ENCODE measurements around the gene PTPRN. TPM values are rescaled to one million over a fixed set of nuclear protein-coding genes. Genes with fewer than 3 reads are reported as not detected.

The PTPRN gene
- total RNA-seq, 1 donor from 2014 or later: 1.3 TPM

DNA sequence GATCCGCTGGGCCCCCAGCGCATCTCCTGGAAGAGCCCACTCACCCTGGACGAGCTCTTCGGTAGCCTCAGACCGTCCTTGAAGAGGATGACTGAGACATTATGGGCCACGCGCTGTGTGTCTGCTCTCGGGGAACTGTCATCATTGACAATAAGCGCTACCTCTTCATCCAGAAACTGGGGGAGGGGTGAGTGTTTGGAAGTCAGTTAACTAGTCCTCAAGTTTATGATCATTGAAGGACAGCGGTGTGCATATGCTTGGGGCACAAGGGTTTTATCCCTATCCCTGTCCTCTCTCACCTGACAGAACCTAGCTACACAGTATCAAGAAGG, 63.3 kb downstream of the PTPRN start:
- Histone ChIP-seq H3K36me3 (ENCODE audit: control insufficient read depth, insufficient read depth, low read length) (peaks cover 13% of the 10 kb centered on the region), H3K27me3 (ENCODE audit: control insufficient read depth, insufficient read depth, low read length) (no peaks in the 10 kb centered on the region), H3K4me3 (ENCODE audit: low read depth, low read length) (peak overlapping the region; percentile 57)
- TF ChIP-seq, protein P1, sequence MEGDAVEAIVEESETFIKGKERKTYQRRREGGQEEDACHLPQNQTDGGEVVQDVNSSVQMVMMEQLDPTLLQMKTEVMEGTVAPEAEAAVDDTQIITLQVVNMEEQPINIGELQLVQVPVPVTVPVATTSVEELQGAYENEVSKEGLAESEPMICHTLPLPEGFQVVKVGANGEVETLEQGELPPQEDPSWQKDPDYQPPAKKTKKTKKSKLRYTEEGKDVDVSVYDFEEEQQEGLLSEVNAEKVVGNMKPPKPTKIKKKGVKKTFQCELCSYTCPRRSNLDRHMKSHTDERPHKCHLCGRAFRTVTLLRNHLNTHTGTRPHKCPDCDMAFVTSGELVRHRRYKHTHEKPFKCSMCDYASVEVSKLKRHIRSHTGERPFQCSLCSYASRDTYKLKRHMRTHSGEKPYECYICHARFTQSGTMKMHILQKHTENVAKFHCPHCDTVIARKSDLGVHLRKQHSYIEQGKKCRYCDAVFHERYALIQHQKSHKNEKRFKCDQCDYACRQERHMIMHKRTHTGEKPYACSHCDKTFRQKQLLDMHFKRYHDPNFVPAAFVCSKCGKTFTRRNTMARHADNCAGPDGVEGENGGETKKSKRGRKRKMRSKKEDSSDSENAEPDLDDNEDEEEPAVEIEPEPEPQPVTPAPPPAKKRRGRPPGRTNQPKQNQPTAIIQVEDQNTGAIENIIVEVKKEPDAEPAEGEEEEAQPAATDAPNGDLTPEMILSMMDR (IDR thresholded peaks at IDR 0.05; ENCODE audit: insufficient read depth, low read length, severe bottlenecking): no peak
- no peak for FAIRE-seq
- DNase-seq (ENCODE audit: low read depth): no peak

DNA sequence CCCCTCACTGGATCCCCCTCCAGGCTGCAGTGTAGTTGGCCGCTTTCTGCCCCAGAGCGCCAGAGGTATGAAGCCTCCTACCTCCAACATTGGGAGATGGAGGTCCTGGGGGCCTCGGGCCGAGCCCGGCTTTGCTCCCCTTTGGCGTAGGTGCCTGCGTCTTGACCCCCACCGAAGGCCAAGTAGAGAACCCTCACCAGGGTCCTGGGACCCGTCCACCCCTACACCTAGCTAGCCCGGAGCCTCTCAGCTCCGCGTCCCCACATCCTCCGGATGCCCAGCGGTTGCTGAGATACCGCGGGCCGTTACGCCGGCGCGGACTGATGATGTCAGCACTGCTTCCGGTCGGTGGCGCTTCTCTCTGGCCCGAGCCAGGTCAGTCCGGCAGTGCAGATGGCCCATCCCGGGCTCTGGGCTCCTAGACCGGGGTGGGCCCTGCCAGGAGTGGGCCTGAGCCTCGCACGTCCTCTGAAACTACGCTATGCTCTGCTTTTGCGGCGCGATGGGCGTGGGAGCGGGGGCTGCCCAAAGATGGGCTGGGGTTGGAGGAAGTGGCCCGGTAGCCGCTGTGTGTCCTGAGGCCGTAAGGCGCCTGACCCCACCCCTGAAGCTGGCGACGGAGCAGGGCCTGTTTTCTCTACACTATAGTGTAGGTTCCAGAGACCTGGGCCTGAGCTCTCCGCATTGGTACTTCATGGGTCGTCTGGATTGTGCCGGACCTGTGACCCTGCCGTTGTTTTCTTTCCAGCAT, 63.9 kb downstream of the PTPRN start, which contains the start of the genes GLB1L and STK16:
Gene GLB1L (minus strand): TSS at position 297 of the 751 bp plus-strand sequence. CDS start 1,871 bp downstream, outside the sequence.
Gene STK16 (plus strand): TSS at position 332 of the 751 bp plus-strand sequence. CDS start 521 bp downstream, outside the sequence.
- no peak for FAIRE-seq
- Histone ChIP-seq H3K4me3 (ENCODE audit: low read depth, low read length) (peak within 1 kb of the TSS; percentile 57), H3K27me3 (ENCODE audit: control insufficient read depth, insufficient read depth, low read length) (no peaks in the 10 kb centered on the region), H3K36me3 (ENCODE audit: control insufficient read depth, insufficient read depth, low read length) (peaks cover 10% of the 10 kb centered on the region)
- peak; percentile 70 for DNase-seq (ENCODE audit: low read depth)
- TF ChIP-seq, protein P1 (IDR thresholded peaks at IDR 0.05; ENCODE audit: insufficient read depth, low read length, severe bottlenecking): no peak

DNA sequence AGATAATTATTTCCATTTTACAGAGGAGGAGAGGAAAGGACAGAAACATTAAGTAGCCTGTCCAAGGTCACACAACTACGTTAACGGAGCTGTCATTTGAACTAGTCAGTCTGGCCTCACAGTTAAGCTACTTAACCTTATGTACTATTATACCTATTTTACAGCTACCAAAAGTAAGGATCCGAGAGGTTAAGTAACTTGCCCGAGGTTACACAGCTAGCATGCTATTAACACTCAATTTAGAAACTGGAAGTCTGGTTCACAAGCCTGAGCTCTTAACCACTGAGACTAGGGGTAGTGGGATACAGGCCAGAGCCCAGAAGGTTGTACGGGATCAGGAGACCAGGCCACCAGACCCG, 64.4 kb downstream of the PTPRN start:
- DNase-seq (ENCODE audit: low read depth) (no peak), FAIRE-seq (no peak)
- Histone ChIP-seq H3K36me3 (ENCODE audit: control insufficient read depth, insufficient read depth, low read length) (peaks cover 6% of the 10 kb centered on the region), H3K27me3 (ENCODE audit: control insufficient read depth, insufficient read depth, low read length) (no peaks in the 10 kb centered on the region), H3K4me3 (ENCODE audit: low read depth, low read length) (peak overlapping the region; percentile 57)
- TF ChIP-seq, protein P1 (IDR thresholded peaks at IDR 0.05; ENCODE audit: insufficient read depth, low read length, severe bottlenecking): no peak

DNA sequence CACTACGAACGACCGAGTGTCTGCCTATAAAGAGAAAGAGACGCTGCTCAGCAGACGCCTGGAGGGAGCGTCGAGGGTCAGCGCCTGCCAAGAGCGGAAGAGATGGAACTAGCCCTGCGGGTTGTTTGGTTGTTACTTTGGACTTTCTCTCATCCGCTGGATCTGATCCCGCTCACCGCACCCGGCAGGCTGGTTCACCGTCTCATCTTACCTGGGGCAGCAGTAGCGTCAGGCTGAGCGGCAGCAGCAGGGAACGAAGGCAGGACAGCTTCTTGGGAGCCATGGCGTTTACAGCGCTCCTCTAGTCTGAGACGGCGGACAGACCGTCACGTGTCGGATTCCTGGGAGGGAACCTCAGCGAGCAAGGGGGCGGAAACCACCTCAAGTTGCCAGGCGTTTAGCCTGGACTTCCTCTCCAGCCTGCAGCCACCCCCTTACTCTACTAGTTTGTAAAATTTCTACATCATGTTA, 65.9 kb downstream of the PTPRN start:
- no peaks in the 10 kb centered on the region for H3K27me3 ChIP-seq (ENCODE audit: control insufficient read depth, insufficient read depth, low read length)
- DNase-seq (ENCODE audit: low read depth): no peak
- TF ChIP-seq, protein P1 (IDR thresholded peaks at IDR 0.05; ENCODE audit: insufficient read depth, low read length, severe bottlenecking): no peak
- H3K36me3 ChIP-seq (ENCODE audit: control insufficient read depth, insufficient read depth, low read length): peaks cover 4% of the 10 kb centered on the region
- FAIRE-seq: no peak
- no peak overlapping the region for H3K4me3 ChIP-seq (ENCODE audit: low read depth, low read length)

Other genes with a start within 250 kb of the PTPRN start
- gene IHH, start 248.5 kb downstream of the PTPRN start, total RNA-seq: not detected in 2 replicates
- gene NHEJ1, start 148.6 kb downstream of the PTPRN start, total RNA-seq: 10.2 and 22.1 TPM in 2 replicates
- 1.3 and 1.9 TPM in 2 replicates for gene SLC23A3, start 139.4 kb downstream of the PTPRN start, total RNA-seq
- 44.2 and 54.5 TPM in 2 replicates for gene CNPPD1, start 132.5 kb downstream of the PTPRN start, total RNA-seq
- gene RETREG2, start 131.1 kb downstream of the PTPRN start, total RNA-seq: 57.4 and 110 TPM in 2 replicates
- 55.4 and 59.8 TPM in 2 replicates for gene ZFAND2B, start 102.6 kb downstream of the PTPRN start, total RNA-seq
- gene ABCB6, start 90.4 kb downstream of the PTPRN start, total RNA-seq: 40.2 and 46.1 TPM in 2 replicates
- 26.3 and 36.4 TPM in 2 replicates for gene ATG9A, start 79.8 kb downstream of the PTPRN start, total RNA-seq
- 46.3 and 48.9 TPM in 2 replicates for gene ANKZF1, start 79.6 kb downstream of the PTPRN start, total RNA-seq
- 3.7 and 4.7 TPM in 2 replicates for gene GLB1L, start 64.0 kb downstream of the PTPRN start, total RNA-seq
- gene STK16, start 63.9 kb downstream of the PTPRN start, total RNA-seq: 48.3 and 50.8 TPM in 2 replicates
- gene TUBA4B, start 56.2 kb downstream of the PTPRN start, total RNA-seq: not detected in 2 replicates
- 47.9 and 68.7 TPM in 2 replicates for gene TUBA4A, start 55.5 kb downstream of the PTPRN start, total RNA-seq
- gene DNAJB2, start 30.0 kb downstream of the PTPRN start, total RNA-seq: 57.6 and 60.0 TPM in 2 replicates
- not detected in 2 replicates for gene RESP18, start 23.3 kb upstream of the PTPRN start, total RNA-seq
- 50.8 and 60.4 TPM in 2 replicates for gene DNPEP, start 78.5 kb upstream of the PTPRN start, total RNA-seq
- not detected in 2 replicates for gene DES, start 109.0 kb upstream of the PTPRN start, total RNA-seq
- gene SPEG, start 125.4 kb upstream of the PTPRN start, total RNA-seq: 1.8 and 2.4 TPM in 2 replicates
- 40.3 and 49.0 TPM in 2 replicates for gene GMPPA, start 189.5 kb upstream of the PTPRN start, total RNA-seq
- under 0.01 and 0.53 TPM in 2 replicates for gene ASIC4, start 205.1 kb upstream of the PTPRN start, total RNA-seq
- 52.7 and 85.5 TPM in 2 replicates for gene CHPF, start 234.4 kb upstream of the PTPRN start, total RNA-seq
- gene TMEM198, start 234.6 kb upstream of the PTPRN start, total RNA-seq: under 0.01 and 0.13 TPM in 2 replicates

Measured in bronchial epithelial cell (primary cell).